HEK293 (cell line): Measurements from ENCODE around the gene GCLM.

ENCODE experiments used
- HIC1 ChIP-seq: fragments of 450-650 bp; formaldehyde crosslinking; IDR thresholded peaks from 2 replicates; pipeline ENCODE4 v1.5.1; 2016; ENCODE audit warnings: missing biosample characterization, missing genetic modification characterization
- IKZF3 ChIP-seq: fragments of 450-650 bp; IDR thresholded peaks from 2 replicates; pipeline ENCODE4 v1.5.0; 2018; ENCODE audit warnings: missing biosample characterization, mild to moderate bottlenecking, missing genetic modification characterization, moderate library complexity
- OSR2 ChIP-seq: fragments of 450-650 bp; formaldehyde crosslinking; IDR thresholded peaks from 2 replicates; pipeline ENCODE4 v1.5.1; 2016; ENCODE audit warnings: missing biosample characterization, missing genetic modification characterization
- PRDM2 ChIP-seq: fragments of 450-650 bp; formaldehyde crosslinking; IDR thresholded peaks from 2 replicates; pipeline ENCODE4 v1.5.1; 2016; ENCODE audit warnings: missing biosample characterization, missing genetic modification characterization, borderline replicate concordance
- SP3 ChIP-seq: fragments of 450-650 bp; formaldehyde crosslinking; IDR thresholded peaks from 2 replicates; pipeline ENCODE4 v1.5.1; 2016; ENCODE audit warnings: missing biosample characterization, missing genetic modification characterization
- TSHZ1 ChIP-seq: fragments of 450-650 bp; formaldehyde crosslinking; IDR thresholded peaks from 2 replicates; pipeline ENCODE4 v1.5.1; 2016; ENCODE audit warnings: missing biosample characterization, missing genetic modification characterization, borderline replicate concordance
- YY1 ChIP-seq: fragments of 450-650 bp; formaldehyde crosslinking; IDR thresholded peaks from 2 replicates; pipeline ENCODE4 v1.5.1; 2018; ENCODE audit warnings: missing biosample characterization, missing genetic modification characterization
- ZEB2 ChIP-seq: fragments of 450-650 bp; formaldehyde crosslinking; IDR thresholded peaks from 2 replicates; pipeline ENCODE4 v1.5.1; 2016; ENCODE audit warnings: missing biosample characterization, missing genetic modification characterization
- ZNF133 ChIP-seq: fragments of 450-650 bp; formaldehyde crosslinking; IDR thresholded peaks from 2 replicates; pipeline ENCODE4 v1.5.1; 2016; ENCODE audit warnings: missing biosample characterization, missing genetic modification characterization
- ZNF138 ChIP-seq: fragments of 450-650 bp; formaldehyde crosslinking; IDR thresholded peaks from 2 replicates; pipeline ENCODE4 v1.5.1; 2016; ENCODE audit warnings: missing biosample characterization, missing genetic modification characterization, borderline replicate concordance
- ZNF16 ChIP-seq: fragments of 450-650 bp; formaldehyde crosslinking; IDR thresholded peaks from 2 replicates; pipeline ENCODE4 v1.5.1; 2016; ENCODE audit warnings: low read depth, missing biosample characterization, missing genetic modification characterization
- ZNF2 ChIP-seq: fragments of 450-650 bp; formaldehyde crosslinking; IDR thresholded peaks from 2 replicates; pipeline ENCODE4 v1.5.1; 2016; ENCODE audit warnings: missing biosample characterization, missing genetic modification characterization
- ZNF211 ChIP-seq: fragments of 450-650 bp; formaldehyde crosslinking; IDR thresholded peaks from 2 replicates; pipeline ENCODE4 v1.5.1; 2016; ENCODE audit warnings: low read depth, missing biosample characterization, missing genetic modification characterization
- ZNF248 ChIP-seq: fragments of 450-650 bp; formaldehyde crosslinking; IDR thresholded peaks from 2 replicates; pipeline ENCODE4 v1.5.1; 2017; ENCODE audit warnings: missing biosample characterization, missing genetic modification characterization
- ZNF362 ChIP-seq: fragments of 450-650 bp; formaldehyde crosslinking; IDR thresholded peaks from 2 replicates; pipeline ENCODE4 v1.5.1; 2016; ENCODE audit warnings: missing biosample characterization, missing genetic modification characterization
- ZNF521 ChIP-seq: fragments of 450-650 bp; formaldehyde crosslinking; IDR thresholded peaks from 2 replicates; pipeline ENCODE4 v1.5.1; 2017; ENCODE audit warnings: missing biosample characterization, mild to moderate bottlenecking, missing genetic modification characterization
- ZNF561 ChIP-seq: fragments of 450-650 bp; IDR thresholded peaks from 2 replicates; pipeline ENCODE4 v1.5.1; 2018; ENCODE audit warnings: missing biosample characterization, missing genetic modification characterization, borderline replicate concordance
- ZNF629 ChIP-seq: fragments of 450-650 bp; formaldehyde crosslinking; IDR thresholded peaks from 2 replicates; pipeline ENCODE4 v1.5.1; 2017; ENCODE audit warnings: missing biosample characterization, missing genetic modification characterization
- ZNF660 ChIP-seq: fragments of 450-650 bp; IDR thresholded peaks from 2 replicates; pipeline ENCODE4 v1.5.1; 2018; ENCODE audit warnings: missing biosample characterization, mild to moderate bottlenecking, missing genetic modification characterization
- ZNF704 ChIP-seq: fragments of 450-650 bp; formaldehyde crosslinking; IDR thresholded peaks from 2 replicates; pipeline ENCODE4 v1.5.1; 2016; ENCODE audit warnings: missing biosample characterization, missing genetic modification characterization
- ZNF707 ChIP-seq: fragments of 450-650 bp; formaldehyde crosslinking; IDR thresholded peaks from 2 replicates; pipeline ENCODE4 v1.5.1; 2016; ENCODE audit warnings: missing biosample characterization, missing genetic modification characterization
- ZNF768 ChIP-seq: fragments of 450-650 bp; formaldehyde crosslinking; IDR thresholded peaks from 2 replicates; pipeline ENCODE4 v1.5.1; 2018; ENCODE audit warnings: missing biosample characterization, mild to moderate bottlenecking, missing genetic modification characterization
- ZNF776 ChIP-seq: fragments of 450-650 bp; formaldehyde crosslinking; IDR thresholded peaks from 2 replicates; pipeline ENCODE4 v1.5.0; 2017; ENCODE audit warnings: missing biosample characterization, missing genetic modification characterization, borderline replicate concordance
- ZNF777 ChIP-seq: fragments of 450-650 bp; formaldehyde crosslinking; IDR thresholded peaks from 2 replicates; pipeline ENCODE4 v1.5.1; 2017; ENCODE audit warnings: missing biosample characterization, missing genetic modification characterization, borderline replicate concordance
- ZNF785 ChIP-seq: fragments of 450-650 bp; formaldehyde crosslinking; IDR thresholded peaks from 2 replicates; pipeline ENCODE4 v1.5.1; 2016; ENCODE audit warnings: missing biosample characterization, missing genetic modification characterization
- ZXDB ChIP-seq: fragments of 450-650 bp; formaldehyde crosslinking; IDR thresholded peaks from 2 replicates; pipeline ENCODE4 v1.5.1; 2016; ENCODE audit warnings: missing biosample characterization, missing genetic modification characterization

The GCLM gene

GRCh38 chr1:93847811-93848288 is 61.4 kb downstream of the GCLM start (continued):
- 0 out of 2 replicates have a peak, but pooled peaks have one; percentile 61 for TF ChIP-seq YY1 (tag by site-specific recombination)
- no peak for TF ChIP-seq ZNF138 (tag by site-specific recombination)
- no peak for TF ChIP-seq ZNF707
- TF ChIP-seq ZNF133 (tag by site-specific recombination) = no peak
- no peak for TF ChIP-seq ZNF211 (tag by site-specific recombination)
- no peak; the same call in 1 of the 2 replicates for TF ChIP-seq HIC1 (tag by site-specific recombination)
- peak; percentile 14; the same call in 1 of the 2 replicates for TF ChIP-seq ZNF2 (tag by site-specific recombination)
- no peak for TF ChIP-seq ZNF16 (tag by site-specific recombination)
- TF ChIP-seq ZNF785 (tag by site-specific recombination) = peak; percentile 86; the same call in 1 of the 2 replicates
- TF ChIP-seq ZNF362 (tag by site-specific recombination) = no peak; the same call in 1 of the 2 replicates
- TF ChIP-seq ZNF768 (tag by site-specific recombination) = no peak
- no peak for TF ChIP-seq ZNF521 (tag by site-specific recombination)
- no peak; the same call in 1 of the 2 replicates for TF ChIP-seq ZXDB (tag by site-specific recombination)
- TF ChIP-seq ZNF660 = peak; percentile 31; the same call in 1 of the 2 replicates
- no peak for TF ChIP-seq OSR2 (tag by site-specific recombination)
- no peak for TF ChIP-seq PRDM2 (tag by site-specific recombination)
- TF ChIP-seq ZNF777 (tag by site-specific recombination) = no peak
- TF ChIP-seq ZNF561 (tag by site-specific recombination) = peak; percentile 84
- no peak for TF ChIP-seq TSHZ1 (tag by site-specific recombination)
- peak; percentile 64 for TF ChIP-seq IKZF3 (tag by site-specific recombination)
- TF ChIP-seq ZNF248 (tag by site-specific recombination) = no peak
- no peak for TF ChIP-seq ZNF704 (tag by site-specific recombination)
- peak; percentile 69 for TF ChIP-seq ZEB2 (tag by site-specific recombination)
- TF ChIP-seq ZNF629 (tag by site-specific recombination) = no peak; the same call in 1 of the 2 replicates
- TF ChIP-seq SP3 (tag by site-specific recombination) = no peak
- no peak for TF ChIP-seq ZNF776 (tag by site-specific recombination)
